SK-N-SH (cell line): ENCODE results near the gene IQSEC3. TPM values are rescaled to one million over a fixed set of nuclear protein-coding genes. Genes with fewer than 3 reads are reported as not detected.

ENCODE experiments used
- CTCF ChIA-PET: fragments of 300-600, 350-600 bp; formaldehyde crosslinking; extraction: SDS; loops from one replicate; lab custom pipeline; 2021; lab: Yijun Ruan, JAX
- POLR2A ChIA-PET: fragments of 350-600 bp; sonication (Branson Sonifier 250); formaldehyde crosslinking; extraction: SDS; loops from one replicate; lab custom pipeline; 2020; ENCODE audit warnings: antibody characterized with exemption, inconsistent platforms; lab: Yijun Ruan, JAX
- DNase-seq: peaks from one replicate; pipeline ENCODE4 v3.0.0; 2012
- H2AFZ ChIP-seq: fragments of 200-600 bp; sonication (generic); 2 replicates; pipeline ENCODE4 v1.8.1; 2016; ENCODE audit warnings: antibody characterized with exemption, mild to moderate bottlenecking, low read depth
- H3F3A ChIP-seq: fragments of 200-600 bp; sonication (generic); replicated peaks from 2 replicates; pipeline ENCODE3; 2016; ENCODE audit warnings: antibody characterized with exemption, mild to moderate bottlenecking; ENCODE audit not compliant: insufficient read depth
- H3K27ac ChIP-seq, 2 experiments: fragments of 200-500 bp in 1 of 2; fragments of 200-600 bp in 1 of 2; sonication (Bioruptor generic) in 1 of 2; sonication (generic), shearing (Covaris generic) in 1 of 2; 2 replicates each; pipeline versions ENCODE4 v1.5.1 to v1.6.1; 2014 to 2016; ENCODE audit warnings: low read depth in 2 of 2, inconsistent platforms in 1 of 2, low read length in 1 of 2, mild to moderate bottlenecking in 1 of 2, mixed read lengths in 1 of 2
- H3K27me3 ChIP-seq: fragments of 200-600 bp; sonication (generic), shearing (Covaris generic); 2 replicates; pipeline ENCODE4 v1.6.1; 2016; ENCODE audit warnings: mixed run types; ENCODE audit not compliant: insufficient read depth
- H3K36me3 ChIP-seq, 2 experiments: fragments of 200-500 bp in 1 of 2; fragments of 200-600 bp in 1 of 2; sonication (Bioruptor generic) in 1 of 2; sonication (generic) in 1 of 2; replicated peaks in 1 of 2; 2 replicates each; pipeline versions ENCODE3 to v1.5.1; 2014 to 2016; ENCODE audit warnings: low read length in 1 of 2, mild to moderate bottlenecking in 1 of 2; ENCODE audit not compliant: insufficient read depth in 2 of 2, control insufficient read depth in 1 of 2
- H3K4me1 ChIP-seq, 2 experiments: fragments of 200-500 bp in 1 of 2; fragments of 200-600 bp in 1 of 2; sonication (Bioruptor generic) in 1 of 2; sonication (generic), shearing (Covaris generic) in 1 of 2; 2 replicates each; pipeline versions ENCODE4 v1.5.1 to v1.6.1; 2014 to 2016; ENCODE audit warnings: low read depth in 1 of 2, low read length in 1 of 2, mixed run types in 1 of 2; ENCODE audit not compliant: insufficient read depth in 2 of 2, control insufficient read depth in 1 of 2
- H3K4me2 ChIP-seq: fragments of 200-600 bp; sonication (generic), shearing (Covaris generic); 2 replicates; pipeline ENCODE4 v1.6.1; 2017; ENCODE audit warnings: mixed run types
- H3K4me3 ChIP-seq, 2 experiments: fragments of 200-500 bp in 1 of 2; fragments of 200-600 bp in 1 of 2; sonication (Bioruptor generic) in 1 of 2; sonication (generic), shearing (Covaris generic) in 1 of 2; 2 replicates each; pipeline versions ENCODE4 v1.5.1 to v1.8.1; 2014 to 2016; ENCODE audit warnings: low read depth in 2 of 2, inconsistent platforms in 1 of 2, low read length in 1 of 2, mild to moderate bottlenecking in 1 of 2, mixed read lengths in 1 of 2, moderate library complexity in 1 of 2
- H3K79me2 ChIP-seq: fragments of 200-600 bp; sonication (generic); 2 replicates; pipeline ENCODE4 v1.8.1; 2017; ENCODE audit warnings: mild to moderate bottlenecking; ENCODE audit not compliant: insufficient read depth
- H3K9ac ChIP-seq: fragments of 200-600 bp; sonication (generic); 2 replicates; pipeline ENCODE4 v1.6.1; 2017; ENCODE audit warnings: mixed run types
- H3K9me2 ChIP-seq: fragments of 200-600 bp; sonication (generic); 2 replicates; pipeline ENCODE4 v1.6.1; 2017; ENCODE audit warnings: mixed run types
- H3K9me3 ChIP-seq: fragments of 200-600 bp; sonication (generic); 2 replicates; pipeline ENCODE4 v1.6.1; 2017; ENCODE audit warnings: mixed run types, mild to moderate bottlenecking, moderate library complexity
- H4K20me1 ChIP-seq: fragments of 200-600 bp; sonication (generic); 2 replicates; pipeline ENCODE4 v1.6.1; 2017; ENCODE audit warnings: mild to moderate bottlenecking, mixed run types; ENCODE audit not compliant: insufficient read depth
- CHD2 ChIP-seq: fragments of 150-350 bp; IDR thresholded peaks from 2 replicates; pipeline ENCODE4 v1.6.1; 2018; ENCODE audit warnings: low read length; ENCODE audit not compliant: partially characterized antibody
- FOSL2 ChIP-seq: IDR thresholded peaks from 2 replicates; pipeline ENCODE4 v1.4.0; 2012; ENCODE audit warnings: low read depth, mild to moderate bottlenecking, moderate library complexity, borderline replicate concordance
- GABPA ChIP-seq: IDR thresholded peaks from 2 replicates; pipeline ENCODE4 v1.4.0; 2012; ENCODE audit warnings: low read depth, mild to moderate bottlenecking
- JUND ChIP-seq: IDR thresholded peaks from 2 replicates; pipeline ENCODE4 v1.4.0; 2012
- MAX ChIP-seq: IDR thresholded peaks from 2 replicates; pipeline ENCODE4 v1.4.0; 2012; ENCODE audit warnings: low read depth
- MEF2A ChIP-seq: IDR thresholded peaks from 2 replicates; pipeline ENCODE4 v1.4.0; 2012; ENCODE audit warnings: low read depth, borderline replicate concordance
- MXI1 ChIP-seq: IDR thresholded peaks from 2 replicates; pipeline ENCODE4 v1.6.1; 2012; ENCODE audit warnings: mild to moderate bottlenecking, low read depth, low read length, improper control_type of control experiment
- NFIC ChIP-seq: IDR thresholded peaks from 2 replicates; pipeline ENCODE4 v1.4.0; 2012; ENCODE audit warnings: borderline replicate concordance
- RCOR1 ChIP-seq: fragments of 150-350 bp; IDR thresholded peaks from 2 replicates; pipeline ENCODE4 v1.6.1; 2017; ENCODE audit warnings: antibody characterized with exemption, low read length
- RFX5 ChIP-seq: IDR thresholded peaks from 2 replicates; pipeline ENCODE4 v1.6.1; 2012; ENCODE audit warnings: mild to moderate bottlenecking, improper control_type of control experiment, low read length
- RXRA ChIP-seq: IDR thresholded peaks from 2 replicates; pipeline ENCODE4 v1.4.0; 2012; ENCODE audit warnings: low read depth, mild to moderate bottlenecking, borderline replicate concordance
- SIN3A ChIP-seq: IDR thresholded peaks from 2 replicates; pipeline ENCODE4 v1.6.1; 2012; ENCODE audit warnings: low read depth, mild to moderate bottlenecking, low read length, moderate library complexity, borderline replicate concordance
- SMC3 ChIP-seq: IDR thresholded peaks from 2 replicates; pipeline ENCODE4 v1.6.1; 2012; ENCODE audit warnings: low read depth, low read length, improper control_type of control experiment
- TEAD4 ChIP-seq: IDR thresholded peaks from 2 replicates; pipeline ENCODE4 v1.4.0; 2012; ENCODE audit warnings: mild to moderate bottlenecking, borderline replicate concordance; ENCODE audit not compliant: insufficient read depth
- YY1 ChIP-seq: IDR thresholded peaks from 2 replicates; pipeline ENCODE4 v1.4.0; 2012; ENCODE audit warnings: low read depth, mild to moderate bottlenecking
- WGBS: methylation state at CpG from one replicate; pipeline ENCODE4 v1.1.6; 2017; ENCODE audit warnings: low lambda C conversion rate; 5-methylcytosine and 5-hydroxymethylcytosine counted together
- polyA plus RNA-seq, 3 experiments: library from polyadenylated mRNA; depleted of rRNA; stranded (reverse); fragments of >200 nt; gene quantifications; 2 replicates each; pipeline ENCODE4 v1.2.3, GENCODE V29; 2012
- TF ChIP-seq, protein P1 (sequence below): IDR thresholded peaks from 2 replicates; pipeline ENCODE4 v1.4.0; 2012; ENCODE audit warnings: low read depth, borderline replicate concordance
- TF ChIP-seq, protein P2 (sequence below): fragments of 200-600 bp; sonication (generic); IDR thresholded peaks from 2 replicates; pipeline ENCODE4 v1.6.1; 2017; ENCODE audit warnings: antibody characterized with exemption, mild to moderate bottlenecking, moderate library complexity
- TF ChIP-seq, protein P3 (sequence below): fragments of 150-350 bp; IDR thresholded peaks from 2 replicates; pipeline ENCODE4 v1.6.1; 2017; ENCODE audit warnings: antibody characterized with exemption, low read length, low read depth, borderline replicate concordance

Gene IQSEC3
- polyA plus RNA-seq, 1 of the 3 experiments (the other 2 are of a cell fraction), result 0.02 TPM

DNA sequence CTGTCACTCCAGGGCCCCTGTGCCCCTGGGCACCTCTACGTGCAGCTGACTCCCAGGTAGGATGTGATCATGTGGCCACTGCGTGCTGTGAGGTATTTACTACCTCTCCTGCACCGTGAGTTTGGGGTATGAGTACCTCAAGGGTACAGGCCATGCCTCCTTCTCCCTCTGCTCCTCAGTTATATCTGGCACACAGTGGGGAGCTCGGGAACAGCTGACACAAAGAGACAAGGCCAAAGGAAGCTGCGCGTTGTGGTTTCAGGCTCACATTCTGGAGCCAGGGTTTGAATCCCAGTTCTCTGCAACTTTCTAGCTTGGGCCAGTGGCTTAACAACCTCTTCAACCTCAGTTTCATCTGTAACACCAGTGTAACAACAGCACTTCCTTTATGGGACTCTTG is 155.2 kb downstream of the IQSEC3 start:
- Histone ChIP-seq H3K79me2 (no peaks in the 10 kb centered on the region), H3F3A (no peaks in the 10 kb centered on the region), H3K9me3 (no peaks in the 10 kb centered on the region), H3K4me1 (peaks cover 0 to 2% of the 10 kb centered on the region in 2 experiments; a peak in 1 of 4 replicates), H3K9ac (no peak overlapping the region), H3K4me2 (no peak overlapping the region), H3K9me2 (no peaks in the 10 kb centered on the region), H4K20me1 (no peaks in the 10 kb centered on the region), H3K4me3 (no peak overlapping the region), H3K27ac (no peak overlapping the region), H3K36me3 (no peaks in the 10 kb centered on the region), H2AFZ (no peak overlapping the region), H3K27me3 (no peaks in the 10 kb centered on the region; the same call in 1 of the 2 replicates)
- TF ChIP-seq SMC3, result no peak
- TF ChIP-seq GABPA, result no peak
- no peak for TF ChIP-seq MAX
- no peak for TF ChIP-seq MEF2A
- TF ChIP-seq RXRA, result no peak
- TF ChIP-seq JUND, result no peak
- TF ChIP-seq, protein P1, sequence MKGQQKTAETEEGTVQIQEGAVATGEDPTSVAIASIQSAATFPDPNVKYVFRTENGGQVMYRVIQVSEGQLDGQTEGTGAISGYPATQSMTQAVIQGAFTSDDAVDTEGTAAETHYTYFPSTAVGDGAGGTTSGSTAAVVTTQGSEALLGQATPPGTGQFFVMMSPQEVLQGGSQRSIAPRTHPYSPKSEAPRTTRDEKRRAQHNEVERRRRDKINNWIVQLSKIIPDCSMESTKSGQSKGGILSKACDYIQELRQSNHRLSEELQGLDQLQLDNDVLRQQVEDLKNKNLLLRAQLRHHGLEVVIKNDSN, result no peak
- no peak for TF ChIP-seq CHD2
- TF ChIP-seq YY1, result no peak
- no peak for TF ChIP-seq SIN3A
- TF ChIP-seq, protein P2, sequence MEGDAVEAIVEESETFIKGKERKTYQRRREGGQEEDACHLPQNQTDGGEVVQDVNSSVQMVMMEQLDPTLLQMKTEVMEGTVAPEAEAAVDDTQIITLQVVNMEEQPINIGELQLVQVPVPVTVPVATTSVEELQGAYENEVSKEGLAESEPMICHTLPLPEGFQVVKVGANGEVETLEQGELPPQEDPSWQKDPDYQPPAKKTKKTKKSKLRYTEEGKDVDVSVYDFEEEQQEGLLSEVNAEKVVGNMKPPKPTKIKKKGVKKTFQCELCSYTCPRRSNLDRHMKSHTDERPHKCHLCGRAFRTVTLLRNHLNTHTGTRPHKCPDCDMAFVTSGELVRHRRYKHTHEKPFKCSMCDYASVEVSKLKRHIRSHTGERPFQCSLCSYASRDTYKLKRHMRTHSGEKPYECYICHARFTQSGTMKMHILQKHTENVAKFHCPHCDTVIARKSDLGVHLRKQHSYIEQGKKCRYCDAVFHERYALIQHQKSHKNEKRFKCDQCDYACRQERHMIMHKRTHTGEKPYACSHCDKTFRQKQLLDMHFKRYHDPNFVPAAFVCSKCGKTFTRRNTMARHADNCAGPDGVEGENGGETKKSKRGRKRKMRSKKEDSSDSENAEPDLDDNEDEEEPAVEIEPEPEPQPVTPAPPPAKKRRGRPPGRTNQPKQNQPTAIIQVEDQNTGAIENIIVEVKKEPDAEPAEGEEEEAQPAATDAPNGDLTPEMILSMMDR, result no peak
- no peak for TF ChIP-seq TEAD4
- no peak for TF ChIP-seq FOSL2
- no peak for TF ChIP-seq MXI1
- TF ChIP-seq NFIC, result no peak
- no peak for TF ChIP-seq RFX5
- TF ChIP-seq, protein P3, sequence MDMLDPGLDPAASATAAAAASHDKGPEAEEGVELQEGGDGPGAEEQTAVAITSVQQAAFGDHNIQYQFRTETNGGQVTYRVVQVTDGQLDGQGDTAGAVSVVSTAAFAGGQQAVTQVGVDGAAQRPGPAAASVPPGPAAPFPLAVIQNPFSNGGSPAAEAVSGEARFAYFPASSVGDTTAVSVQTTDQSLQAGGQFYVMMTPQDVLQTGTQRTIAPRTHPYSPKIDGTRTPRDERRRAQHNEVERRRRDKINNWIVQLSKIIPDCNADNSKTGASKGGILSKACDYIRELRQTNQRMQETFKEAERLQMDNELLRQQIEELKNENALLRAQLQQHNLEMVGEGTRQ, result no peak
- TF ChIP-seq RCOR1, result no peak
- 66% methylated on average over 5 of the region's 6 CpGs for WGBS
- POLR2A ChIA-PET, result no interaction called here
- no peak for DNase-seq
- CTCF ChIA-PET, result interaction anchor here (0.8 to 1.8 kb wide), 4 partner anchors 9 to 69 kb away, joined by 3 to 5 read pairs (median 4); no protein-coding TSS in a partner anchor
